Esophagus muscularis mucosa (tissue), 4 donors: ENCODE data around the gene OPN4. TPM values are rescaled to one million over a fixed set of nuclear protein-coding genes. Genes with fewer than 3 reads are reported as not detected.
A peak's percentile ranks its signal among the peaks of the same experiment; 100 is the strongest.
"Not testable (repeated sequence)": the region's sequence is repeated elsewhere in the genome, so short reads cannot be mapped to it uniquely, and the experiment has no call there.

ENCODE experiments used
- DNase-seq: peaks from one replicate; pipeline ENCODE4 v3.0.0-alpha.2; 2017; ENCODE audit errors: extremely low spot score
- H3K27ac ChIP-seq, 4 donors: fragments of 200-600 bp; sonication (generic); replicated peaks in 1 of 4; 1 replicate in 3 of 4; 2 replicates in 1 of 4; pipeline ENCODE4 v1.5.1; 2016 to 2019; ENCODE audit warnings: mild to moderate bottlenecking in 1 of 4
- H3K27me3 ChIP-seq, 4 donors: fragments of 200-600 bp; sonication (generic); one replicate each; pipeline versions ENCODE4 v1.5.1 to v1.6.0; 2016 to 2019
- H3K36me3 ChIP-seq, 4 donors: fragments of 200-600 bp; sonication (generic); one replicate each; pipeline ENCODE4 v1.5.1; 2016 to 2019
- H3K4me1 ChIP-seq, 4 donors: fragments of 200-600 bp; sonication (generic); one replicate each; pipeline ENCODE4 v1.5.1; 2016 to 2019
- H3K4me3 ChIP-seq, 4 donors: fragments of 200-600 bp; sonication (generic); 1 replicate in 2 of 4; 2 replicates in 2 of 4; pipeline ENCODE4 v1.5.1; 2016 to 2019; ENCODE audit warnings: mild to moderate bottlenecking in 4 of 4, moderate library complexity in 1 of 4
- H3K9me3 ChIP-seq, 4 donors: fragments of 200-600 bp; sonication (generic); 1 replicate in 3 of 4; 2 replicates in 1 of 4; pipeline ENCODE4 v1.5.1; 2016 to 2019
- EP300 ChIP-seq: sonication (generic); formaldehyde crosslinking; IDR thresholded peaks from one replicate; pipeline ENCODE4 v1.6.1; 2017; ENCODE audit warnings: antibody characterized with exemption
- POLR2A ChIP-seq: fragments of 450-650 bp; IDR thresholded peaks from one replicate; pipeline ENCODE4 v1.6.1; 2017; ENCODE audit warnings: antibody characterized with exemption, moderate library complexity, mild to moderate bottlenecking, low read depth
- POLR2AphosphoS5 ChIP-seq, 2 donors: sonication (generic); formaldehyde crosslinking; IDR thresholded peaks; one replicate each; pipeline ENCODE4 v1.6.1; 2017; ENCODE audit warnings: antibody characterized with exemption in 2 of 2
- WGBS: methylation state at CpG from one replicate; pipeline ENCODE4 v1.1.5; 2018; 5-methylcytosine and 5-hydroxymethylcytosine counted together
- intact Hi-C: fragments of 100-400 bp; cut with DNase I; formaldehyde crosslinking; loops from one replicate; pipeline ENCODE4 v1.15.1; 2023
- total RNA-seq, 4 donors: library from RNA; depleted of rRNA; stranded (reverse); fragments of >200 nt; gene quantifications; one replicate each; pipeline versions ENCODE4 v1.1.0 to v1.2.1, GENCODE V29; 2016
- TF ChIP-seq, protein P1 (sequence below), 3 experiments: fragments of 200-600 bp in 2 of 3; fragments of 450-650 bp in 1 of 3; sonication (generic) in 2 of 3; IDR thresholded peaks; one replicate each; pipeline ENCODE4 v1.5.1; 2017 to 2019; ENCODE audit warnings: antibody characterized with exemption in 3 of 3, mild to moderate bottlenecking in 2 of 3, moderate library complexity in 1 of 3

The OPN4 gene
- total RNA-seq, 4 donors from 2014 or later, result 0.32 TPM; not detected in 3

DNA sequence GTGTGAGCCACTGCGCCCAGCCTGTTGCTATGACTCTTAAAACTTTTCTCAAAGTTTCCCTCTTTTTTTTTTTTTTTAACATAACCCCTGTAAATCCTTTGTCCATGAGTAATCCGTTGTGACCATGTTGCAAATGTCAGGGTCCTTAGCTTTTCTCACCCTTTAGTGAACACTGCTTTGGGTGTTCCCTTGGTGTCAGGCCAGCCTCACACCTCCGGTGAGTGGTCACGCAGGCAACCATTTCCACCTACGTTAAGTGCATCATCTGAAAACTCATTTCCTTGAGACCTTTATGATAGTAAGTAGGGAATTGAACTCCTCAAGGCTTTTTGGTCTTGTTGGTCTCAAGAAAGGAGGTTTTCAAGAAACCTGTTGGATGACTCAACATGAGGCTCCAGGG is 41.3 kb upstream of the OPN4 start:
- intact Hi-C loops, result no loop called here
- peaks cover 0 to under 1% (median 0%) of the 10 kb centered on the region in 4 donors for H3K9me3 ChIP-seq
- TF ChIP-seq POLR2AphosphoS5 (IDR thresholded peaks at IDR 0.05), result no peak
- TF ChIP-seq, protein P1, sequence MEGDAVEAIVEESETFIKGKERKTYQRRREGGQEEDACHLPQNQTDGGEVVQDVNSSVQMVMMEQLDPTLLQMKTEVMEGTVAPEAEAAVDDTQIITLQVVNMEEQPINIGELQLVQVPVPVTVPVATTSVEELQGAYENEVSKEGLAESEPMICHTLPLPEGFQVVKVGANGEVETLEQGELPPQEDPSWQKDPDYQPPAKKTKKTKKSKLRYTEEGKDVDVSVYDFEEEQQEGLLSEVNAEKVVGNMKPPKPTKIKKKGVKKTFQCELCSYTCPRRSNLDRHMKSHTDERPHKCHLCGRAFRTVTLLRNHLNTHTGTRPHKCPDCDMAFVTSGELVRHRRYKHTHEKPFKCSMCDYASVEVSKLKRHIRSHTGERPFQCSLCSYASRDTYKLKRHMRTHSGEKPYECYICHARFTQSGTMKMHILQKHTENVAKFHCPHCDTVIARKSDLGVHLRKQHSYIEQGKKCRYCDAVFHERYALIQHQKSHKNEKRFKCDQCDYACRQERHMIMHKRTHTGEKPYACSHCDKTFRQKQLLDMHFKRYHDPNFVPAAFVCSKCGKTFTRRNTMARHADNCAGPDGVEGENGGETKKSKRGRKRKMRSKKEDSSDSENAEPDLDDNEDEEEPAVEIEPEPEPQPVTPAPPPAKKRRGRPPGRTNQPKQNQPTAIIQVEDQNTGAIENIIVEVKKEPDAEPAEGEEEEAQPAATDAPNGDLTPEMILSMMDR (IDR thresholded peaks at IDR 0.05), result no peak
- TF ChIP-seq EP300, result no peak
- TF ChIP-seq POLR2A, result no peak
- H3K36me3 ChIP-seq, result no peaks in the 10 kb centered on the region
- no peaks in the 10 kb centered on the region for H3K27me3 ChIP-seq
- peak; percentile 60 for DNase-seq
- WGBS, result 91% methylated on average over 5 of the region's 5 CpGs
- no peak overlapping the region for H3K4me3 ChIP-seq
- no peaks in the 10 kb centered on the region for H3K4me1 ChIP-seq
- no peak overlapping the region for H3K27ac ChIP-seq

- intact Hi-C loops, result no loop called here
- Histone ChIP-seq H3K4me3 (no peak overlapping the region), H3K9me3 (no peaks in the 10 kb centered on the region), H3K36me3 (no peaks in the 10 kb centered on the region), H3K27ac (no peak overlapping the region), H3K27me3 (no peaks in the 10 kb centered on the region), H3K4me1 (no peaks in the 10 kb centered on the region)
- peak; percentile 79 for DNase-seq
- no peak for TF ChIP-seq POLR2AphosphoS5 (IDR thresholded peaks at IDR 0.05)
- TF ChIP-seq, protein P1 (IDR thresholded peaks at IDR 0.05), result no peak
- no peak for TF ChIP-seq POLR2A
- no peak for TF ChIP-seq EP300
- 93% methylated on average over 6 of the region's 6 CpGs for WGBS
Observed at GRCh38 chr10:86613905-86614304, 40.4 kb upstream of the OPN4 start.

GRCh38 chr10:86614853-86615252 is 39.5 kb upstream of the OPN4 start:
- no peak for TF ChIP-seq POLR2AphosphoS5 (IDR thresholded peaks at IDR 0.05)
- intact Hi-C loops, result no loop called here
- no peak overlapping the region for H3K27ac ChIP-seq
- no peaks in the 10 kb centered on the region for H3K27me3 ChIP-seq
- no peaks in the 10 kb centered on the region for H3K36me3 ChIP-seq
- WGBS, result 92% methylated on average over 4 of the region's 4 CpGs
- no peaks in the 10 kb centered on the region for H3K4me1 ChIP-seq
- DNase-seq, result peak; percentile 24
- H3K4me3 ChIP-seq, result no peak overlapping the region
- no peaks in the 10 kb centered on the region for H3K9me3 ChIP-seq

DNA sequence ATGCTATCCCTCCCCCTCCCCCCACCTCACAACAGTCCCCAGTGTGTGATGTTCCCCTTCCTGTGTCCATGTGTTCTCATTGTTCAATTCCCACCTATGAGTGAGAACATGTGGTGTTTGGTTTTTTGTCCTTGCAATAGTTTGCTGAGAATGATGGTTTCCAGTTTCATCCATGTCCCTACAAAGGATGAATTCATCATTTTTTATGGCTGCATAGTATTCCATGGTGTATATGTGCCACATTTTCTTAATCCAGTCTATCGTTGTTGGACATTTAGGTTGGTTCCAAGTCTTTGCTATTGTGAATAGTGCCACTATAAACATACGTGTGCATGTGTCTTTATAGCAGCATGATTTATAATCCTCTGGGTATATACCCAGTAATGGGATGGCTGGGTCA is 37.1 kb upstream of the OPN4 start:
- DNase-seq, H3K36me3 ChIP-seq, H3K27ac ChIP-seq, H3K9me3 ChIP-seq, H3K4me3 ChIP-seq, H3K4me1 ChIP-seq, intact Hi-C loops, H3K27me3 ChIP-seq: not testable (repeated sequence)
- WGBS, result 95% methylated on average over 2 of the region's 2 CpGs

DNA sequence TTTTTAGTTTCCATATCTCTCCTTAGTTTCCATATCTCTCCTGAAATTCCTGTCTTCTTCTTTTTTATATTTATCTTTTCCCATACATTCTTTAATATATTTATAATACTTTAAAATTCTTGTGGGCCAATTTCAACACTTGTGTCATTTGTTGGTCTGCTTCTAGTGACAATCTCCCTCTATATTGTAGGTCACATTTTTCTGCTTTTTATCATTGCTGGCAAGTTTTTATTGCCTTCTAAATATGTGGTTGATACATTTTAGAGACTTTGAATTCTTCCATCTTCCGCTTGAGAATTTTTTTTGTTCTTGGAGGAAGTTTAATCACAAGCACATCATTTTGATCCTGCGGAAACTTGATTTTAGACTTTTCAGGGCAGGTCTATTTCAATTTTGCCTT is 26.0 kb upstream of the OPN4 start:
- Histone ChIP-seq H3K4me1 (peaks cover 18 to 36% (median 27%) of the 10 kb centered on the region in 4 donors), H3K9me3 (no peaks in the 10 kb centered on the region), H3K27ac (no peak overlapping the region), H3K27me3 (peaks cover 0 to 13% (median 0%) of the 10 kb centered on the region in 4 donors), H3K36me3 (no peaks in the 10 kb centered on the region), H3K4me3 (no peak overlapping the region)
- TF ChIP-seq POLR2AphosphoS5 (IDR thresholded peaks at IDR 0.05), result no peak
- no peak for TF ChIP-seq POLR2A
- TF ChIP-seq, protein P1 (IDR thresholded peaks at IDR 0.05), result no peak
- no peak for TF ChIP-seq EP300
- 96% methylated on average over 2 of the region's 2 CpGs for WGBS
- intact Hi-C loops, result no loop called here
- DNase-seq, result no peak

GRCh38 chr10:86630079-86630478 is 24.3 kb upstream of the OPN4 start:
- TF ChIP-seq POLR2A, result no peak
- no peak for TF ChIP-seq EP300
- no peak for TF ChIP-seq POLR2AphosphoS5 (IDR thresholded peaks at IDR 0.05)
- TF ChIP-seq, protein P1 (IDR thresholded peaks at IDR 0.05), result no peak
- intact Hi-C loops, result no loop called here
- 7% methylated on average over 2 of the region's 2 CpGs for WGBS
- no peaks in the 10 kb centered on the region for H3K9me3 ChIP-seq
- no peak for DNase-seq
- no peak overlapping the region for H3K27ac ChIP-seq
- H3K4me3 ChIP-seq, result no peak overlapping the region
- H3K27me3 ChIP-seq, result peaks cover 0 to 13% (median 0%) of the 10 kb centered on the region in 4 donors
- H3K4me1 ChIP-seq, result peaks cover 18 to 36% (median 27%) of the 10 kb centered on the region in 4 donors
- no peaks in the 10 kb centered on the region for H3K36me3 ChIP-seq
